ENCODE measurements around the gene SCYGR7. TPM values are rescaled to one million over a fixed set of nuclear protein-coding genes. Genes with fewer than 3 reads are reported as not detected.
A peak's percentile ranks its signal among the peaks of the same experiment; 100 is the strongest.
"Not testable (repeated sequence)": the region's sequence is repeated elsewhere in the genome, so short reads cannot be mapped to it uniquely, and the experiment has no call there.

SCYGR7 gene, protein sequence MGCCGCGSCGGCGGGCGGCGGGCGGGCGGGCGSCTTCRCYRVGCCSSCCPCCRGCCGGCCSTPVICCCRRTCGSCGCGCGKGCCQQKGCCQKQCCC
- not detected for total RNA-seq

GRCh38 chr2:227728035-227728434 is at the start of gene SCYGR7:
Gene SCYGR7 (plus strand): TSS chr2:227728335. CDS start chr2:227728335, 0 bp downstream.
- DNase-seq (ENCODE audit: low spot score in 2 of 2), result no peak
- FAIRE-seq, result no peak

DNA sequence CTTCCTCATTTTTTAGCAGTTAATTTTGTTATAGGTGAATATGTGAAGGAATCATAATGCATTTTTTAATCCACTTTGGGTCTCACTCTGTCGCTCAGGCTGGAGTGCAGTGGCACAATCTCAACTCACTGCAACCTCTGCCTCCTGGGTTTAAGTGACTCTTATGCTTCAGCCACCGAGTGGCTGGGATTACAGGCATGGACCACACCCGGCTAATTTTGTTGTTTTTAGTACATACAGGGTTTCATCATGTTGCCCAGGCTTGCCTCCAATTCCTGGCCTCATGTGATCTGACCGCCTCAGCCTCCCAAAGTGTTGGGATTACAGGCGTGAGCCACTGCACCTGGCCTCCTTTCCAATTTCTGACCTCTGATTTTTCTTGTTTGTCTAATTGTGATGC is 43.9 kb upstream of the SCYGR7 start:
- no peak for FAIRE-seq
- no peak for DNase-seq (ENCODE audit: low spot score in 2 of 2)

DNA sequence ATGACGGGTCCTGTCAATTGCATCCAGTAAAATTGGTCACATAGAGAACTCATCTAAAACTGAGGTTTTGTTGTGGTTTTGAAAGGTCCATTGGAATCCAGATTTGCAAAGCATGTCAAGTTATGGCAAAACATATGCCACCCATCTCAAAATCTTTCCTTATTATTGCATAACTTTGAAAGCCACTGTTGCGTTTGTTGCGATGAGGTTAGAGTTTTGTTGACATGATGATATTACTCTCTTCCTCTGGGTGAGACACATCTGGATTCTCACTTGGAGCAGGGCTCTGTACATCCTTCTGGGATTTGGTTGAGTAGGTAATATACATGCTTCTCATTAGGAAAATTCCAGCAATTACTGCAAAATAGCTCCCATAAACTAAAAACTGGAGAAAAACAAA is 40.9 kb upstream of the SCYGR7 start:
- no peak for FAIRE-seq

DNA sequence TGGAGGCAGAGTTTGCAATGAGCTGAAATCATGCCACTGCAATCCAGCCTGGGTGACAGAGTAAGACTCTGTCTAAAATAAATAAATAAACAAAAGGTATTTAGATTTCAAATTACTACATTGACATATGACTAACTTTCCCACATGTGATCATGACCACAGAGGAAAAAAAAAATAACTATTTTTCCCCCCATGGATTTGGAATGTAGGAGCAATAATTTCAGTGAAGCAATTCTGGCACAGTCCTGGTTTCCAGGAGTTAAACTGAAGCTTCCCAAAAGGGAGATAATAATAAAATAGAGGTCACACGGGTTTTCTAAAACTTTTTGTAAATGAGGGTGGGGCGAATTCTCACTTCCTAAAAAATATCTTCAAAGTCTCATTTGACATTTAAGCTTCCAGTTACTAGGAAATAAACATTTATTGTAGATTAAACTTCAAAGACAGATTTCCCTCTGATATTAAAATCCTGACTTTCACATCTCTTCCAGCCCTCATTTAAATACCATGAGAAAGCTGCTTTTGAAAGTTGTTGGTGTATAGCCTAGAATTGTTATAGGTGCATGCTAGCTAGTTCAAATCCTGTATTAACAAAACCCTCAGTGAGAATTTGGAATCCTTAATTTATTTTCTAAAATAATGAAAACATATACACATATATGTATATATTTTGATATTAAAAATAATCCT is 31.0 kb upstream of the SCYGR7 start:
- FAIRE-seq, result no peak
- DNase-seq (ENCODE audit: low spot score in 2 of 2), result no peak

More for the DNA sequence above, 40.9 kb upstream of the SCYGR7 start:
- no peak for DNase-seq (ENCODE audit: low spot score in 2 of 2)

DNA sequence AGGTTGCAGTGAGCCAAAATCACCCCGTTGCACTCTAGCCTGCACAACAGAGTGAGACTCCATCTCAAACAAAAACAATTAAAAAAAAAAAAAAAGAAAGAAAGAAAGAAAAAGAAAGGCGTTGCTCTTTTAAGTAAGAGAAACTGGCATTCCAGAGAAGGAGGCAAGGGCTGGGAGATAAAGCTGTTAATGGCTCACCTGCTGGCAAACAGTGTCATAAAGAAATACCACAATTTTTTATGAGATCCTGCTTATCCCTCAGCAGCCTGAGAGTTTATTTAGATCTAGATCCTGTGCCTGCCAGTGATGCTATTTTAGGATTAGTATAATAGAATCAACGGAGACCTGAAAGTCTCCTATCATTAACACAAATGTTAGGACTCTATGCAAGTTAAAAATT is 26.6 kb upstream of the SCYGR7 start:
- DNase-seq (ENCODE audit: low spot score in 2 of 2) (no peak), FAIRE-seq (no peak)

- FAIRE-seq (no peak), DNase-seq (ENCODE audit: low spot score in 2 of 2) (no peak)
These were observed 24.8 kb upstream of the SCYGR7 start for GRCh38 chr2:227703280-227703732.

- FAIRE-seq (no peak), DNase-seq (ENCODE audit: low spot score in 2 of 2) (no peak)
These were observed 24.2 kb upstream of the SCYGR7 start for GRCh38 chr2:227703961-227704360.

DNA sequence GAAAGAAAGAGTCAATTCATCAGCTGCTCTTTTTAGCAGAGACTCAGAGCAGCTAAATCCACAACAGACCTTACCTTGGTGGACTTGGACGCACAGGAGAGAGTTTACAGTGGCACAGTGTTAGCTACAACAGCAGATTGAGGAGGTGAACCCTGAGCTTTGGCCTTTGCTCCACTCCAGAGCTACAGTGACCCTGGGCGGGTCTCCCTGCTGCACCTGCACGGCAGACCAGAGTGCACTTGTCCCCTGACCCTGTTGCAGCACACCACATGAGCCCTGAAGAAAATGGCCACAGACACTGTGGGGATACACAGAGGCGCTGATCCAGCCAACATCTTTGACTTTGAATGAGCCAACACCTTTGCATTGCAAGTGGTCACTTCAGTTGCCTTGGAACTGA is 21.3 kb upstream of the SCYGR7 start:
- FAIRE-seq, result no peak
- no peak for DNase-seq (ENCODE audit: low spot score in 2 of 2)

DNA sequence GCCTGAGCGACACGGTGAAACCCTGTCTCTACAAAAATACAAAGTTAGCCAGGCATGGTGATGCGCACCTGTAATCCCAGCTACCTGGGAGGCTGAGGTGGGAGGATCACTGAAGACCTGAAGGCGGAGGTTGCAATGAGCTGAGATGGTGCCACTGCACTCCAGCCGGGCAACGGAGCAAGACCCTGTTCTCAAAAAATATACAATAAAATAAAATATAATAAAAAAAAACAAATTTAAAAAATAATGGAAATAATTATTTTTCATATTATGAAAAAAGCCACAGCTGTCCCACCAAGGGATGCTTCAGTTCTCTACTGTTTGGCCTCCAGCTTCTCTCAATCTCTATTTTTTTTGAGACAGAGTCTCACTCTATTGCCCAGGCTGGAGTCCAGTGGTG is 20.7 kb upstream of the SCYGR7 start:
- DNase-seq (ENCODE audit: low spot score in 2 of 2) (no peak), FAIRE-seq (no peak)

GRCh38 chr2:227710986-227711385 is 17.1 kb upstream of the SCYGR7 start:
- FAIRE-seq (no peak), DNase-seq (ENCODE audit: low spot score in 2 of 2) (no peak)

GRCh38 chr2:227713291-227713690 is 14.8 kb upstream of the SCYGR7 start:
- FAIRE-seq (no peak), DNase-seq (ENCODE audit: low spot score in 2 of 2) (no peak)

- FAIRE-seq, result no peak
- DNase-seq (ENCODE audit: low spot score in 2 of 2), result no peak
These were observed 11.6 kb upstream of the SCYGR7 start for GRCh38 chr2:227716501-227716900.

DNA sequence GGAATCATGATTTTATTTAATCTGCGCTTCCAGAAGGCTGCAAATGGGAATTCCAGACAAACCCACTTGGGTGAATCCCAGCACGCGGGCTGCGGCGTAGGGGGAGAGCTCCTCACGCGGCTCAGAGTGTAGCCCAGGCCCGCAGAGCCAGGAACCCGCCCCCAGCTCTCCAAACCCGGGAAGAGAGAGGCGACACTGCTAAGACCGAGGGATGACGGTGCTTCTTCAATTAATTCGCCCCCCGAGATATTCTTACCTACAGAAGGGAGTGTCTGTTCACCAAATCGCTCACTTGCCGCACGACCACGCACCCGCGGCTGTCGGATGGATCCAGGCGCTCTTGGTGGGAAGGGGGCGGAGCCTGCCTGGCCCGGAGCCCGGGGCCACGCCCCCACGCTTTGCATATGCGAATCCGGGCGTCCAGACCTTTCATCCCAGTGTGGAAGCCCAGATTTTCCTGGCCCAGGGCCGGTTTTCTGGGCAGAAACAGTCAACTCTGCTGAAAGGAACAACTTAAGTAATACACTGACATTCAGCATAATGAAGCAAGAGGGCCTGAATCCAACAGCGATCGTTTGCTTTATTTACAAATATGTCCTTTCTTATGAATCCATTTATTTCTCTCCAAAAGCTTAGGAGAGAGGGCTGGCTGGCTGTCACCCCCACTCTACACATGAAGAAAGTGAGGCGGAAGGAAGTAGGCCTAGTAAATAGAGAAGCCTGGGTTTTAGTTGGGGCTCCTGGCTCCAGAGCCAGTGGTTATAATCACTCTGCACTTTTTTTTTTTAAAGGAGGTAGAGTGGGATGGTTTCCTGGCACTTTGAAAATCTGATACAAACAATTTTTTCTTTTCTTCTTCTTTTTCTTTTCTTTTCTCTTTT is 10.2 kb upstream of the SCYGR7 start, which contains the start of gene SLC19A3:
Gene SLC19A3 (minus strand): TSS at position 342 of the 881 bp plus-strand sequence. CDS start 15,710 bp downstream, outside the sequence.
- FAIRE-seq (no peak), DNase-seq (ENCODE audit: low spot score in 2 of 2) (peak; percentile 46 to 79)

- FAIRE-seq, result no peak
- no peak for DNase-seq (ENCODE audit: low spot score in 2 of 2)
These were observed 8.5 kb upstream of the SCYGR7 start for GRCh38 chr2:227719641-227720040.

DNA sequence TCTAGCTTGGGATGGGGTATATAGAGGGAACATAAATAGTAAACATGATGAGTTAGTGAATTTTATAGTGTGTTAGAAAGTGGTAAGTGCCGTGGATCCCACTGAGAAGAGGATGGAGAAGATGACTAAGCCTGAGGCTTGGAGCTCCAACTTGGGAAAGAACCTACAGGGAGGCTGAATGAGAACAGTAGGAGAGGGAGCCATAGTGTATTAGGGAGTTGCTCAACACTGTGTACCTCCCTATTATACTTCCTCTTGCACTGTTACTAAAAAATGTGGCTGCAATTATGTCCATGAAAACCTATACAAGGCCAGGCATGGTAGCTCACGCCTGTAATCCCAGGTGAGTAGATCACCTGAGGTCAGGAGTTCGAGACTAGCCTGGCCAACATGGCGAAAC is 7.5 kb upstream of the SCYGR7 start:
- FAIRE-seq (no peak), DNase-seq (ENCODE audit: low spot score in 2 of 2) (no peak)

DNA sequence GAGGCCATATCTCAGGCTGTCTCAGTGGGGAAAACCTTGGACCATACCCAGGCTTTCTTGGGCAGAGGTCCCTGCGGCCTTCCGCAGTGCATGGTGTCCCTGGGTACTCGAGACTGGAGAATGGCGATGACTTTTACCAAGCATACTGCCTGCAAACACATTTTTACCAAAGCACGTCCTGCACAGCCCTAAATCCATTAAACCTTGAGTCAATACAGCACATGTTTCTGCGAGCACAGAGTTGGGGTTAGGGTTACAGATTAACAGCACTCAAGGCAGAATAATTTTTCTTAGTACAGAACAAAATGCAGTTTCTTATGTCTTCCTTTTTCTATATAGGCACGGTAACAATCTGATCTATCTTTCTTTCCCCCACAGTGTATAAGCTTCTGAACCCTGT is 5.3 kb upstream of the SCYGR7 start:
- DNase-seq (ENCODE audit: low spot score in 2 of 2); FAIRE-seq: not testable (repeated sequence)

DNA sequence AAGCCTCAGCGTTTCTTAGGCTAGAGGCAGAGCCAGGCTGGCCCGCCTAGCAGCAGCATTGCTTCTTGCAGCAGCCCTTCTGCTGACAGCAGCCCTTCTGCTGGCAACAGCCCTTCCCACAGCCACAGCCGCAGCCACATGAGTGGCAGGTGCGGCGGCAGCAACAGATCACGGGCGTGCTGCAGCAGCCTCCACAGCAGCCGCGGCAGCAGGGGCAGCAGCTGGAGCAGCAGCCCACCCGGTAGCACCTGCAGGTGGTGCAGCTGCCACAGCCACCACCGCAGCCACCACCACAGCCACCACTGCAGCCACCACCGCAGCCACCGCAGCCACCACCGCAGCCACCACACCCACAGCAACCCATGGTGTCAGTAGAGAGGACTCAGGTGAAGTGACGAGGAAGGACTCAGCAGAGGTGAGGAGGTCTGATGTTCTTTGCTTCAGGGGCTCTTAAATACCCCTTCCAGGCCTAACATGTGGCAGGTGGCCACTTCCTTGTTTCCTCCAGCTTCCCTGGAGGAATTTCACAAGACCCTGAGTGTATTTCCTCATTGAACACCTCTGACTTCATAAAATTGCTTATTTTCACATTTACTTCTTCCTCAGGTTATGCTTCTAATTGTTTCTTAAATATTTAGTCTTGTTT is 3.6 kb upstream of the SCYGR7 start, which contains the start of gene SCYGR6:
Gene SCYGR6 (minus strand): TSS at position 364 of the 646 bp plus-strand sequence. CDS start 0 bp downstream, at position 364.
- no peak for DNase-seq (ENCODE audit: low spot score in 2 of 2)
- no peak for FAIRE-seq

DNA sequence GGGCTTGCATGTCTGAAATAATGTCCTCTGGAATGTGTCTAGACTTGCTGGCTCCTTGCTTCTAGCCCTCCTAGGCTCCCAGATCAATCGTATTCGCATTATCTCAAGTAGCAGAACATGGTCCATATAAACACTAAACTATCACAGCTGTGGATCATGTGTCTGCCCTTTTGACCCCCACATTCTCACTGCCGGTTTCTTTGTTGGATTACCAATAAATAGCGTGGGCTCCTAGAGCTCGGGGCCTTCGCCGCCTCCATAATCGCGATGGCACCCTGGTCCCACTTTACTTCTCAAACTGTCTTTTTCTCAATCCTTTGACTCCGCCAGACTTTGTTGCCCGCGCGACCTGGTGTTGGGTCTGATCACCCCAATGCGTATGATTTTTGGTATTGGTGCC is 11.2 kb downstream of the SCYGR7 start:
- DNase-seq (ENCODE audit: low spot score in 2 of 2), result no peak

GRCh38 chr2:227740705-227741104 is 12.6 kb downstream of the SCYGR7 start:
- FAIRE-seq; DNase-seq (ENCODE audit: low spot score in 2 of 2): not testable (repeated sequence)

More for the DNA sequence above, 11.2 kb downstream of the SCYGR7 start:
- no peak for FAIRE-seq

- FAIRE-seq (no peak), DNase-seq (ENCODE audit: low spot score in 2 of 2) (no peak)
These were observed 17.5 kb downstream of the SCYGR7 start, which contains the start of gene SCYGR8 for GRCh38 chr2:227745594-227745993. Gene SCYGR8 (plus strand): TSS chr2:227745894. CDS start chr2:227745894, 0 bp downstream.
